ENCODE results near the gene HEMK1.

DNA sequence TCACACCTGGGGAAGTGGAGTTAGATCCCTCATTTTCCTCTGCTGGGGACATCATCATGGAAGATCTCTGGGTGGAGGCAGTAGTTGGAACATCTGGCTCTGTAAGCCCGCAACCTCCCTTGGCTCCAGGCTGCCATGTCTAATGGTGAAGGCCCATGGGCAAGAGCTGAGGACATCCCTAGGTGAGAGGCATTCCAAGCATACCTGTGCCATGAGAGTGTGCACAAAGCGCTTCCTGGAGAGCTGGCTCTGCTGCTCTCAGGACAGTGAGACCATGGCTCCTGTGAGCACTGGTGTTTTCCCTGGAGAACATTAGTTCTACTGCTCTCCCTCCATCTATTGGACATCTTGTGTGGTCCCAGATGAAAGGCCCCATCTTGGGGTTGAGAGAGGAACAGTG lies 55.3 kb downstream of the HEMK1 start:
- TF ChIP-seq SREBF2 (IDR thresholded peaks at IDR 0.05), result no peak
- TF ChIP-seq, protein P1, sequence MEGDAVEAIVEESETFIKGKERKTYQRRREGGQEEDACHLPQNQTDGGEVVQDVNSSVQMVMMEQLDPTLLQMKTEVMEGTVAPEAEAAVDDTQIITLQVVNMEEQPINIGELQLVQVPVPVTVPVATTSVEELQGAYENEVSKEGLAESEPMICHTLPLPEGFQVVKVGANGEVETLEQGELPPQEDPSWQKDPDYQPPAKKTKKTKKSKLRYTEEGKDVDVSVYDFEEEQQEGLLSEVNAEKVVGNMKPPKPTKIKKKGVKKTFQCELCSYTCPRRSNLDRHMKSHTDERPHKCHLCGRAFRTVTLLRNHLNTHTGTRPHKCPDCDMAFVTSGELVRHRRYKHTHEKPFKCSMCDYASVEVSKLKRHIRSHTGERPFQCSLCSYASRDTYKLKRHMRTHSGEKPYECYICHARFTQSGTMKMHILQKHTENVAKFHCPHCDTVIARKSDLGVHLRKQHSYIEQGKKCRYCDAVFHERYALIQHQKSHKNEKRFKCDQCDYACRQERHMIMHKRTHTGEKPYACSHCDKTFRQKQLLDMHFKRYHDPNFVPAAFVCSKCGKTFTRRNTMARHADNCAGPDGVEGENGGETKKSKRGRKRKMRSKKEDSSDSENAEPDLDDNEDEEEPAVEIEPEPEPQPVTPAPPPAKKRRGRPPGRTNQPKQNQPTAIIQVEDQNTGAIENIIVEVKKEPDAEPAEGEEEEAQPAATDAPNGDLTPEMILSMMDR (IDR thresholded peaks at IDR 0.05), result no peak
- no peak for TF ChIP-seq POLR2A (IDR thresholded peaks at IDR 0.05; ENCODE audit: low read length)
- no peak for TF ChIP-seq RNF2 (IDR thresholded peaks at IDR 0.05; ENCODE audit: borderline replicate concordance, low read depth)
- TF ChIP-seq MYC (IDR thresholded peaks at IDR 0.05; ENCODE audit: borderline replicate concordance, low read length), result no peak
- TF ChIP-seq SMC3 (IDR thresholded peaks at IDR 0.05), result no peak
- TF ChIP-seq RAD21 (conservative IDR thresholded peaks at IDR 0.05 in 1 of 2, IDR thresholded peaks at IDR 0.05 in 1 of 2), result no peak
